ACC112 (cell line): Measurements from ENCODE around the gene MSMB.

ENCODE experiments used
- H2AFZ ChIP-seq: fragments of 200-600 bp; sonication (generic); one replicate; pipeline ENCODE4 v1.6.0; 2017; ENCODE audit warnings: antibody characterized with exemption, low read length; ENCODE audit not compliant: unreplicated experiment
- H3K27ac ChIP-seq: fragments of 200-600 bp; sonication (generic); 2 replicates; pipeline ENCODE4 v1.5.1; 2014; ENCODE audit warnings: low read depth, mild to moderate bottlenecking, antibody characterized with exemption, low read length, moderate library complexity
- H3K27me3 ChIP-seq: fragments of 200-600 bp; sonication (generic); 2 replicates; pipeline ENCODE4 v1.6.1; 2014; ENCODE audit warnings: mild to moderate bottlenecking, antibody characterized with exemption, low read length, moderate library complexity, mixed read lengths; ENCODE audit not compliant: insufficient read depth
- H3K36me3 ChIP-seq: fragments of 200-600 bp; sonication (generic); 2 replicates; pipeline ENCODE4 v1.6.1; 2016; ENCODE audit warnings: mild to moderate bottlenecking, antibody characterized with exemption, low read length, moderate library complexity, mixed read lengths; ENCODE audit not compliant: insufficient read depth
- H3K4me1 ChIP-seq: fragments of 200-600 bp; sonication (generic); one replicate; pipeline ENCODE4 v1.6.1; 2016; ENCODE audit warnings: low read length, mixed read lengths; ENCODE audit not compliant: insufficient read depth, unreplicated experiment, control insufficient read depth
- H3K4me3 ChIP-seq: fragments of 200-600 bp; sonication (generic); 2 replicates; pipeline ENCODE4 v1.5.1; 2014; ENCODE audit warnings: mild to moderate bottlenecking, low read depth, low read length
- H3K79me2 ChIP-seq: fragments of 200-600 bp; sonication (generic); one replicate; pipeline ENCODE4 v1.6.0; 2016; ENCODE audit warnings: low read length; ENCODE audit not compliant: control insufficient read depth, unreplicated experiment, insufficient read depth

The MSMB gene

GRCh38 chr10:46084321-46085165 is 38.5 kb upstream of the MSMB start:
- H2AFZ ChIP-seq = no peak overlapping the region
- no peaks in the 10 kb centered on the region for H3K79me2 ChIP-seq
- no peaks in the 10 kb centered on the region for H3K4me1 ChIP-seq
- no peak overlapping the region for H3K27ac ChIP-seq
- H3K4me3 ChIP-seq = no peak overlapping the region
- H3K36me3 ChIP-seq = no peaks in the 10 kb centered on the region
- no peaks in the 10 kb centered on the region for H3K27me3 ChIP-seq

- Histone ChIP-seq H3K79me2 (no peaks in the 10 kb centered on the region), H3K4me1 (no peaks in the 10 kb centered on the region), H3K27me3 (0 out of 2 replicates have a peak, but pooled peaks cover 5% of the 10 kb centered on the region), H3K27ac (no peak overlapping the region), H3K4me3 (no peak overlapping the region), H2AFZ (no peak overlapping the region), H3K36me3 (no peaks in the 10 kb centered on the region)
Measured at GRCh38 chr10:46080886-46081285, 34.8 kb upstream of the MSMB start.

GRCh38 chr10:46079831-46080585 is 33.9 kb upstream of the MSMB start:
- H3K4me1 ChIP-seq = no peaks in the 10 kb centered on the region
- H2AFZ ChIP-seq = no peak overlapping the region
- H3K27ac ChIP-seq = no peak overlapping the region

GRCh38 chr10:46077731-46078413 is 31.8 kb upstream of the MSMB start:
- Histone ChIP-seq H3K4me1 (no peaks in the 10 kb centered on the region), H3K79me2 (no peaks in the 10 kb centered on the region), H3K27ac (no peak overlapping the region), H2AFZ (no peak overlapping the region), H3K27me3 (0 out of 2 replicates have a peak, but pooled peaks cover 5% of the 10 kb centered on the region), H3K36me3 (no peaks in the 10 kb centered on the region), H3K4me3 (no peak overlapping the region)

More at GRCh38 chr10:46079831-46080585, 33.9 kb upstream of the MSMB start:
- no peaks in the 10 kb centered on the region for H3K36me3 ChIP-seq
- H3K4me3 ChIP-seq = no peak overlapping the region
- 0 out of 2 replicates have a peak, but pooled peaks cover 5% of the 10 kb centered on the region for H3K27me3 ChIP-seq
- H3K79me2 ChIP-seq = no peaks in the 10 kb centered on the region

GRCh38 chr10:46077141-46077554 is 31.1 kb upstream of the MSMB start:
- no peak overlapping the region for H2AFZ ChIP-seq
- H3K36me3 ChIP-seq = no peaks in the 10 kb centered on the region
- H3K27ac ChIP-seq = no peak overlapping the region
- H3K27me3 ChIP-seq = 0 out of 2 replicates have a peak, but pooled peaks cover 5% of the 10 kb centered on the region
- no peaks in the 10 kb centered on the region for H3K79me2 ChIP-seq
- no peak overlapping the region for H3K4me3 ChIP-seq
- H3K4me1 ChIP-seq = no peaks in the 10 kb centered on the region

GRCh38 chr10:46075869-46076268 is 29.8 kb upstream of the MSMB start:
- Histone ChIP-seq H2AFZ (no peak overlapping the region), H3K27ac (no peak overlapping the region), H3K4me3 (no peak overlapping the region), H3K36me3 (no peaks in the 10 kb centered on the region), H3K4me1 (no peaks in the 10 kb centered on the region), H3K27me3 (0 out of 2 replicates have a peak, but pooled peaks cover 5% of the 10 kb centered on the region), H3K79me2 (no peaks in the 10 kb centered on the region)

- H3K79me2 ChIP-seq = no peaks in the 10 kb centered on the region
- no peaks in the 10 kb centered on the region for H3K36me3 ChIP-seq
- H3K4me1 ChIP-seq = no peaks in the 10 kb centered on the region
- 0 out of 2 replicates have a peak, but pooled peaks cover 5% of the 10 kb centered on the region for H3K27me3 ChIP-seq
- H3K27ac ChIP-seq = no peak overlapping the region
- H2AFZ ChIP-seq = no peak overlapping the region
- H3K4me3 ChIP-seq = no peak overlapping the region
Measured at GRCh38 chr10:46074196-46074946, 28.3 kb upstream of the MSMB start.

- no peaks in the 10 kb centered on the region for H3K36me3 ChIP-seq
- no peak overlapping the region for H3K4me3 ChIP-seq
- H3K79me2 ChIP-seq = no peaks in the 10 kb centered on the region
- H2AFZ ChIP-seq = no peak overlapping the region
- H3K4me1 ChIP-seq = no peaks in the 10 kb centered on the region
- 0 out of 2 replicates have a peak, but pooled peaks cover 5% of the 10 kb centered on the region for H3K27me3 ChIP-seq
- no peak overlapping the region for H3K27ac ChIP-seq
Measured at GRCh38 chr10:46073564-46073963, 27.5 kb upstream of the MSMB start.

GRCh38 chr10:46070749-46071148 is 24.7 kb upstream of the MSMB start:
- Histone ChIP-seq H3K27ac (no peak overlapping the region), H3K4me1 (no peaks in the 10 kb centered on the region), H3K79me2 (no peaks in the 10 kb centered on the region), H3K36me3 (no peaks in the 10 kb centered on the region), H3K4me3 (no peak overlapping the region), H3K27me3 (no peaks in the 10 kb centered on the region), H2AFZ (no peak overlapping the region)
